ENCODE data around the gene NTM. TPM values are rescaled to one million over a fixed set of nuclear protein-coding genes. Genes with fewer than 3 reads are reported as not detected.

Gene NTM
- total RNA-seq, 1 experiment from 2014 or later, result 9.9 TPM

DNA sequence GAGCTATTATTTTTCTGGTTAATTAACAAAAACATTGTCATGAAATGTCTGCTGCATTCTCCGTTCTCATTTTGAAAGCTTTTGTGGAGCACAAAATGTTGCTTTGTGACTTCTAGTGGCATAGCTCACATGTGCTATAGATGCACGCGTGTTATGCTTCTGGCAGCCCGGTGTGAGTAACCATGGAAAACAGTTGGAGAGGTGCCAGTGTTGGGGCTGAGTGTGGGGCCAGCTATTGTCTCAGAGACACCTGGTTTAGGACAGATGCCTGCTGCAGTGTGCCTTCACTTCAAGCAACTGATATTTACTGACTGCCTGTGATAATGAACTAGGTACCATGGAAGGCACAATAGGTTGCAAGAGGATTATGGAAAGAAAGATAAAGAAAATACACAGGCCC lies 760.6 kb downstream of the NTM start:
- H2BK120ac ChIP-seq (ENCODE audit: low read depth, low read length, poor library complexity, severe bottlenecking), result no peak overlapping the region
- no peaks in the 10 kb centered on the region for H3K79me2 ChIP-seq (ENCODE audit: insufficient read depth, low read length)
- no peak overlapping the region for H3K27ac ChIP-seq (ENCODE audit: insufficient read length, low read depth, low read length)
- H3K79me1 ChIP-seq (ENCODE audit: insufficient read depth, low read depth, low read length, poor library complexity, severe bottlenecking), result no peaks in the 10 kb centered on the region
- H3K56ac ChIP-seq (ENCODE audit: insufficient read length, low read depth, low read length), result no peak overlapping the region
- H3K4me3 Mint-ChIP-seq, result no peak overlapping the region
- no peak overlapping the region for H2AK5ac ChIP-seq (ENCODE audit: insufficient read length, low read length)
- DNase-seq, result no peak
- no peaks in the 10 kb centered on the region for H4K20me1 ChIP-seq (ENCODE audit: control insufficient read depth, insufficient read depth, insufficient read length)
- H3K23ac ChIP-seq (ENCODE audit: insufficient read length, low read depth, low read length), result no peak overlapping the region
- no peak overlapping the region for H3K4ac ChIP-seq (ENCODE audit: low read depth, low read length)
- no peak overlapping the region for H4K8ac ChIP-seq (replicated peaks; ENCODE audit: insufficient read length, low read depth, low read length)
- H3K23me2 ChIP-seq (ENCODE audit: insufficient read length, low read depth, low read length, poor library complexity, severe bottlenecking), result no peaks in the 10 kb centered on the region
- H3K27me3 Mint-ChIP-seq (ENCODE audit: low read depth), result no peaks in the 10 kb centered on the region; the same call in none of the 2 replicates
- no peak overlapping the region for H4K5ac ChIP-seq (ENCODE audit: insufficient read length, low read depth, low read length)
- TF ChIP-seq, protein P1, sequence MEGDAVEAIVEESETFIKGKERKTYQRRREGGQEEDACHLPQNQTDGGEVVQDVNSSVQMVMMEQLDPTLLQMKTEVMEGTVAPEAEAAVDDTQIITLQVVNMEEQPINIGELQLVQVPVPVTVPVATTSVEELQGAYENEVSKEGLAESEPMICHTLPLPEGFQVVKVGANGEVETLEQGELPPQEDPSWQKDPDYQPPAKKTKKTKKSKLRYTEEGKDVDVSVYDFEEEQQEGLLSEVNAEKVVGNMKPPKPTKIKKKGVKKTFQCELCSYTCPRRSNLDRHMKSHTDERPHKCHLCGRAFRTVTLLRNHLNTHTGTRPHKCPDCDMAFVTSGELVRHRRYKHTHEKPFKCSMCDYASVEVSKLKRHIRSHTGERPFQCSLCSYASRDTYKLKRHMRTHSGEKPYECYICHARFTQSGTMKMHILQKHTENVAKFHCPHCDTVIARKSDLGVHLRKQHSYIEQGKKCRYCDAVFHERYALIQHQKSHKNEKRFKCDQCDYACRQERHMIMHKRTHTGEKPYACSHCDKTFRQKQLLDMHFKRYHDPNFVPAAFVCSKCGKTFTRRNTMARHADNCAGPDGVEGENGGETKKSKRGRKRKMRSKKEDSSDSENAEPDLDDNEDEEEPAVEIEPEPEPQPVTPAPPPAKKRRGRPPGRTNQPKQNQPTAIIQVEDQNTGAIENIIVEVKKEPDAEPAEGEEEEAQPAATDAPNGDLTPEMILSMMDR (conservative IDR thresholded peaks at IDR 0.05), result no peak
- H3T11ph ChIP-seq (ENCODE audit: low read length), result no peak overlapping the region
- H3K36me3 Mint-ChIP-seq (ENCODE audit: insufficient read depth in 1 of 3, low read depth in 3 of 3), result no peaks in the 10 kb centered on the region
- peaks cover 29 to 34% of the 10 kb centered on the region in 2 experiments for H3K4me1 Mint-ChIP-seq
- H2BK12ac ChIP-seq (ENCODE audit: insufficient read length, low read depth, low read length), result no peak overlapping the region
- H3K9me3 Mint-ChIP-seq, result no peaks in the 10 kb centered on the region
- no peaks in the 10 kb centered on the region for H3K27me3 ChIP-seq (ENCODE audit: insufficient read depth, low read length)
- H3K27ac Mint-ChIP-seq, result peak overlapping the region in 1 of 3 experiments; percentile 49; a peak in 1 of 7 replicates
- H3K9me3 ChIP-seq (ENCODE audit: control insufficient read depth, low read depth, low read length), result no peaks in the 10 kb centered on the region
- H3K4me1 ChIP-seq (ENCODE audit: insufficient read depth, low read length), result no peaks in the 10 kb centered on the region
- H2BK5ac ChIP-seq (ENCODE audit: insufficient read length, low read length), result no peak overlapping the region
- no peak overlapping the region for H4K91ac ChIP-seq (ENCODE audit: insufficient read length, low read depth, low read length)
- H2BK20ac ChIP-seq (ENCODE audit: low read depth, low read length, poor library complexity, severe bottlenecking), result no peak overlapping the region
- no CpG with 5 or more reads among the region's 4 CpGs for WGBS (ENCODE audit: extremely low coverage, insufficient read length, low lambda C conversion rate)
- no peak overlapping the region for H3K18ac ChIP-seq (ENCODE audit: insufficient read length, low read depth, low read length)
- no peak overlapping the region for H3K14ac ChIP-seq (ENCODE audit: insufficient read depth, low read length)
- H3K9ac ChIP-seq (ENCODE audit: extremely low read depth, insufficient read length, low read length), result no peak overlapping the region
- H3K4me2 ChIP-seq (ENCODE audit: insufficient read depth, insufficient read length, low read length), result no peak overlapping the region
- H2AFZ ChIP-seq (ENCODE audit: low read length), result no peak overlapping the region
- no peak overlapping the region for H2BK15ac ChIP-seq (ENCODE audit: low read depth, low read length)
